ENCODE results near the gene EYA2. TPM values are rescaled to one million over a fixed set of nuclear protein-coding genes. Genes with fewer than 3 reads are reported as not detected.
A peak's percentile ranks its signal among the peaks of the same experiment; 100 is the strongest.

The EYA2 gene
- total and polyA plus RNA-seq, 2 donors (not counting 3 experiments of a cell fraction or from before 2014, with no cell fraction given), result not detected

DNA sequence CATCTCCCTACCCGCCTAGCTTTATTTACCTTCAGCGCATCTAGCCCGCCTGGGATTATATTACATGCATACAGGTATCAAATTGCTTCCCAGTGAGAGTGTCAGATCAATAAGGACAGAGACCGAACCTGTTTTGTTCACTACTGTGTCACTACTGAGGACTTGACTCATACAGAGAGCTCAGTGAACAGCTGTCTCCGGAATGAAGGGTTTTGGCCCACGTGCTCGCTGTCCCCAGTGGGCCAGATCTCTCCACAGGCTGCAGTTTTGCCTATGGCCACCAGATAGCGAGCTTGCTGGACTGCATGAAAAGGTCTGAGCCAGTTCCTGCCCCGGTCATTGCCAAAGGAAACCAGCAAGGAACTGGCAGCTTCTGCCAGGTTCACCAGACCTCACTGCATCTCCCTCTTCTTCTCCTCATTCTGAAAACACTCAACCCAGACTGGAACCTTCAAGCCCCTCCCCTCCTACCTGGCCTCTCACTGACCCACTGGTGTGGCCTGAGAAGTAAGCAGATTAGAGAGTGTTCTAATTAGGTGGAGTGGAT lies 311.0 kb downstream of the EYA2 start:
- no peaks in the 10 kb centered on the region for H3K9me1 ChIP-seq (replicated peaks; ENCODE audit: control insufficient read depth, extremely low read depth, insufficient read depth, low read length)
- peaks cover 14 to 16% of the 10 kb centered on the region in 2 experiments for H3K36me3 ChIP-seq (ENCODE audit: control insufficient read depth in 2 of 2, extremely low read depth in 1 of 2, insufficient read depth in 2 of 2, low read length in 2 of 2)
- ChIA-PET CTCF (interaction anchor here (0.6 to 4.8 kb wide), 22 partner anchors 9 to 1415 kb away, joined by 3 to 94 read pairs (median 4); partner anchors contain the start of gene NCOA3), POLR2A (interaction anchor here (0.5 kb wide), 1 partner anchor 278 kb away, joined by 4 read pairs; no protein-coding TSS in a partner anchor)
- H4K20me1 ChIP-seq (replicated peaks; ENCODE audit: control insufficient read depth, extremely low read depth, insufficient read depth, low read length), result no peaks in the 10 kb centered on the region
- no peaks in the 10 kb centered on the region for H3K79me2 ChIP-seq (ENCODE audit: control insufficient read depth, insufficient read depth, low read length)
- H3K27ac ChIP-seq (ENCODE audit: insufficient read depth, low read depth, low read length), result no peak overlapping the region
- peak; percentile 64 for DNase-seq (ENCODE audit: low read depth, low spot score)
- BruUV-seq (replicated peaks), result no TSS peak
- no peak overlapping the region for H3K9ac ChIP-seq (replicated peaks; ENCODE audit: extremely low read depth, insufficient read depth, low read length)
- peaks cover 7% of the 10 kb centered on the region for H3K4me1 ChIP-seq (ENCODE audit: control insufficient read depth, extremely low read depth, insufficient read depth, low read length)
- no peak overlapping the region for H3K4me2 ChIP-seq (ENCODE audit: insufficient read depth, low read length)
- FAIRE-seq, result peak; percentile 91
- H3K4me3 ChIP-seq (replicated peaks in 1 of 3; ENCODE audit: insufficient read depth in 1 of 3, low read depth in 1 of 3, low read length in 3 of 3), result no peak overlapping the region
- dilution Hi-C loops (cut with MboI; ENCODE audit: extremely low pct_ligation_motif_present, low sequenced_read_pairs), result no loop called here
- no peak overlapping the region for H2AFZ ChIP-seq (ENCODE audit: low read depth, low read length)
- TF ChIP-seq GATA2 (IDR thresholded peaks at IDR 0.05; ENCODE audit: insufficient read depth, insufficient read length, low read depth, low read length) (no peak), JUN (IDR thresholded peaks at IDR 0.05; ENCODE audit: borderline replicate concordance, insufficient read depth, insufficient read length, low read depth) (no peak), MYC (IDR thresholded peaks at IDR 0.05; ENCODE audit: low read depth, low read length) (no peak), EZH2 (IDR thresholded peaks at IDR 0.05; ENCODE audit: borderline replicate concordance, low read depth, low read length, severe bottlenecking) (no peak), MAX (IDR thresholded peaks at IDR 0.05; ENCODE audit: insufficient read depth, insufficient read length) (peak; percentile 72), FOS (IDR thresholded peaks at IDR 0.05; ENCODE audit: borderline replicate concordance, insufficient read depth, low read length) (no peak), POLR2AphosphoS5 (IDR thresholded peaks at IDR 0.05; ENCODE audit: insufficient read depth, low read depth, low read length) (peak; percentile 4)
- TF ChIP-seq, protein P1, sequence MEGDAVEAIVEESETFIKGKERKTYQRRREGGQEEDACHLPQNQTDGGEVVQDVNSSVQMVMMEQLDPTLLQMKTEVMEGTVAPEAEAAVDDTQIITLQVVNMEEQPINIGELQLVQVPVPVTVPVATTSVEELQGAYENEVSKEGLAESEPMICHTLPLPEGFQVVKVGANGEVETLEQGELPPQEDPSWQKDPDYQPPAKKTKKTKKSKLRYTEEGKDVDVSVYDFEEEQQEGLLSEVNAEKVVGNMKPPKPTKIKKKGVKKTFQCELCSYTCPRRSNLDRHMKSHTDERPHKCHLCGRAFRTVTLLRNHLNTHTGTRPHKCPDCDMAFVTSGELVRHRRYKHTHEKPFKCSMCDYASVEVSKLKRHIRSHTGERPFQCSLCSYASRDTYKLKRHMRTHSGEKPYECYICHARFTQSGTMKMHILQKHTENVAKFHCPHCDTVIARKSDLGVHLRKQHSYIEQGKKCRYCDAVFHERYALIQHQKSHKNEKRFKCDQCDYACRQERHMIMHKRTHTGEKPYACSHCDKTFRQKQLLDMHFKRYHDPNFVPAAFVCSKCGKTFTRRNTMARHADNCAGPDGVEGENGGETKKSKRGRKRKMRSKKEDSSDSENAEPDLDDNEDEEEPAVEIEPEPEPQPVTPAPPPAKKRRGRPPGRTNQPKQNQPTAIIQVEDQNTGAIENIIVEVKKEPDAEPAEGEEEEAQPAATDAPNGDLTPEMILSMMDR (IDR thresholded peaks at IDR 0.05; ENCODE audit: extremely low read depth in 1 of 2, insufficient read depth in 1 of 2, low read depth in 1 of 2, low read length in 2 of 2), result peak; percentile 73 to 81
- no peaks in the 10 kb centered on the region for H3K27me3 ChIP-seq (ENCODE audit: control insufficient read depth in 2 of 2, insufficient read depth in 2 of 2, low read length in 2 of 2)
- intact Hi-C loops (cut with micrococcal nuclease), result loop anchor here (1.0 to 2.0 kb wide), 2 partner anchors 179 to 295 kb away; partner anchors contain the start of gene NCOA3
- H3K9me3 ChIP-seq (replicated peaks; ENCODE audit: control insufficient read depth, insufficient read depth, low read length), result no peaks in the 10 kb centered on the region

Measured in endothelial cell of umbilical vein (primary cell).